HepG2 (cell line): ENCODE data around the gene QRICH2. TPM values are rescaled to one million over a fixed set of nuclear protein-coding genes. Genes with fewer than 3 reads are reported as not detected.
A peak's percentile ranks its signal among the peaks of the same experiment; 100 is the strongest.

Source experiments
- ARID3A ChIP-seq: IDR thresholded peaks from 2 replicates; pipeline ENCODE4 v1.6.1; 2012; ENCODE audit warnings: low read depth, low read length, improper control_type of control experiment
- ARNT2 ChIP-seq: sonication (generic); formaldehyde crosslinking; IDR thresholded peaks from 2 replicates; pipeline ENCODE4 v1.8.0; 2022; ENCODE audit warnings: mild to moderate bottlenecking, low read depth, missing genetic modification reagents, moderate library complexity
- CREB1 ChIP-seq, 2 experiments: fragments of 450-650 bp in 1 of 2; IDR thresholded peaks; 2 replicates each; pipeline ENCODE4 v1.6.1; 2016 to 2017; ENCODE audit warnings: control low read depth in 1 of 2, mild to moderate bottlenecking in 1 of 2, missing compliant biosample characterization in 1 of 2, missing genetic modification characterization in 1 of 2
- NFAT5 ChIP-seq: sonication (generic); formaldehyde crosslinking; IDR thresholded peaks from 2 replicates; pipeline ENCODE4 v1.4.0; 2020; ENCODE audit warnings: missing genetic modification reagents
- PLRG1 ChIP-seq: fragments of 450-650 bp; conservative IDR thresholded peaks from 2 replicates; pipeline ENCODE4 v1.6.1; 2016
- SIN3A ChIP-seq: IDR thresholded peaks from 2 replicates; pipeline ENCODE4 v1.6.1; 2011; ENCODE audit warnings: low read depth, mild to moderate bottlenecking, control low read depth, low read length, borderline replicate concordance
- TFE3 ChIP-seq: IDR thresholded peaks from 2 replicates; pipeline ENCODE4 v1.6.1; 2016
- ZNF24 ChIP-seq: fragments of 450-650 bp; IDR thresholded peaks from 2 replicates; pipeline ENCODE4 v1.6.1; 2017; ENCODE audit warnings: antibody characterized with exemption, mild to moderate bottlenecking
- ZNF572 ChIP-seq: sonication (generic); formaldehyde crosslinking; IDR thresholded peaks from 2 replicates; pipeline ENCODE4 v1.5.1; 2020; ENCODE audit warnings: mild to moderate bottlenecking, missing genetic modification reagents
- ZNF598 ChIP-seq: sonication (generic); formaldehyde crosslinking; IDR thresholded peaks from 2 replicates; pipeline ENCODE4 v1.5.1; 2020; ENCODE audit warnings: mild to moderate bottlenecking, missing genetic modification reagents, borderline replicate concordance
- ZNF678 ChIP-seq: sonication (generic); formaldehyde crosslinking; IDR thresholded peaks from 2 replicates; pipeline ENCODE4 v1.4.0; 2020; ENCODE audit warnings: mild to moderate bottlenecking, missing genetic modification reagents
- polyA plus RNA-seq, 8 experiments: library from polyadenylated mRNA; depleted of rRNA in 3 of 8; stranded (reverse) in 7 of 8; unstranded in 1 of 8; fragments of >200 nt; fragmentation: Illumina TruSeq in 4 of 8; extraction: Trizol in 4 of 8; gene quantifications; 2 replicates each; pipeline versions ENCODE4 v1.2.1 to v1.2.3, GENCODE V29; 2011 to 2016; ENCODE audit warnings: low read depth in 4 of 8, missing spikeins in 1 of 8, mixed read lengths in 1 of 8; ENCODE audit not compliant: insufficient read depth in 1 of 8
- total RNA-seq, 5 experiments: library from RNA; depleted of rRNA; stranded (reverse); fragments of >200 nt; fragmentation: Illumina TruSeq; extraction: Trizol; gene quantifications; 2 replicates each; pipeline ENCODE4 v1.2.3, GENCODE V29; 2016; ENCODE audit warnings: low read depth in 1 of 5
- TF ChIP-seq, protein P1 (sequence below): sonication (generic); formaldehyde crosslinking; IDR thresholded peaks from 2 replicates; pipeline ENCODE4 v1.4.0; 2020; ENCODE audit warnings: missing genetic modification reagents, borderline replicate concordance
- TF ChIP-seq, protein P2 (sequence below): sonication (generic); formaldehyde crosslinking; IDR thresholded peaks from 2 replicates; pipeline ENCODE4 v1.5.0; 2020; ENCODE audit warnings: missing genetic modification reagents

The QRICH2 gene
- total and polyA plus RNA-seq, 2 of the 13 experiments (the other 11 are each of a cell fraction or from before 2014, with no cell fraction given), result 3.7 to 5.7 TPM

DNA sequence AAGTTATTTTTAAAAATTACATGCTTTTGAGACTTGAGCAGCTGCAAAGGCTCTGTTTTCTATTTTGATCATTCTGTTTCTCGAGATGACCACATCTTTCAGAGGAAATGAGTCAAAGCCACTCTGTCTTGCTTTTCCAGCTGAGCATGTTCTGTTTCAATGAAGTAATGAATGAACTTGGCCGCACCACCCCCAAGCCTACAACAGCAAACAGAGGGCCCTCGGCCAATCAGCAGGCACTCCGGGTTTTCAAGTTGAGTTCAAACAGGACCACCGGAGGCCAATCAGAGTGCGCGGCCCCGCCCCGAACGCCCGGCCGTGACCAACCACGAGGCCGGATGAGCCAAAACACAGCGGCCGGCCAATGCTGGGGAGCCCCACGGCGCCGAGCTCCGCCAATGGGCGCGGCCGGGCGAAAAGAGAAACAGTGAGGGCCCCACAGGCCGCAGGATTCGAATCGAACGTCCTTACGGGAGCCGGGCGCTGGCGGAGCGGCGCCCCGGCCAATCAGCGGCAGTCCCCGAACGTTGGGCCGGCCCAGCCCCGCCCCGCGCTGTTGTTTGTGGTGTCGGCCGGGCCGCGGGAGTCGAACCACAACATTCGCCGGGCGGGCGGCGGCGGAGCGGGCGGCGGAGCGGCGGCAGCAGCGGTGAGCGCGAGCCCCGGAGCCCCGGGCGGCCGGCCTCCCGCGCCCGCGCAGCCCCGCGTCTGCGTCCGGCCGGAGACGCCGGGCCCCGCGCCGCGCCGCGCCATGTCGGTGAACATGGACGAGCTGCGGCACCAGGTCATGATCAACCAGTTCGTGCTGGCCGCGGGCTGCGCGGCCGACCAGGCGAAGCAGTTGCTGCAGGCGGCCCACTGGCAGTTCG lies 43.1 kb downstream of the QRICH2 start, which contains the start of gene UBALD2 (continued):
- TF ChIP-seq, protein P1, sequence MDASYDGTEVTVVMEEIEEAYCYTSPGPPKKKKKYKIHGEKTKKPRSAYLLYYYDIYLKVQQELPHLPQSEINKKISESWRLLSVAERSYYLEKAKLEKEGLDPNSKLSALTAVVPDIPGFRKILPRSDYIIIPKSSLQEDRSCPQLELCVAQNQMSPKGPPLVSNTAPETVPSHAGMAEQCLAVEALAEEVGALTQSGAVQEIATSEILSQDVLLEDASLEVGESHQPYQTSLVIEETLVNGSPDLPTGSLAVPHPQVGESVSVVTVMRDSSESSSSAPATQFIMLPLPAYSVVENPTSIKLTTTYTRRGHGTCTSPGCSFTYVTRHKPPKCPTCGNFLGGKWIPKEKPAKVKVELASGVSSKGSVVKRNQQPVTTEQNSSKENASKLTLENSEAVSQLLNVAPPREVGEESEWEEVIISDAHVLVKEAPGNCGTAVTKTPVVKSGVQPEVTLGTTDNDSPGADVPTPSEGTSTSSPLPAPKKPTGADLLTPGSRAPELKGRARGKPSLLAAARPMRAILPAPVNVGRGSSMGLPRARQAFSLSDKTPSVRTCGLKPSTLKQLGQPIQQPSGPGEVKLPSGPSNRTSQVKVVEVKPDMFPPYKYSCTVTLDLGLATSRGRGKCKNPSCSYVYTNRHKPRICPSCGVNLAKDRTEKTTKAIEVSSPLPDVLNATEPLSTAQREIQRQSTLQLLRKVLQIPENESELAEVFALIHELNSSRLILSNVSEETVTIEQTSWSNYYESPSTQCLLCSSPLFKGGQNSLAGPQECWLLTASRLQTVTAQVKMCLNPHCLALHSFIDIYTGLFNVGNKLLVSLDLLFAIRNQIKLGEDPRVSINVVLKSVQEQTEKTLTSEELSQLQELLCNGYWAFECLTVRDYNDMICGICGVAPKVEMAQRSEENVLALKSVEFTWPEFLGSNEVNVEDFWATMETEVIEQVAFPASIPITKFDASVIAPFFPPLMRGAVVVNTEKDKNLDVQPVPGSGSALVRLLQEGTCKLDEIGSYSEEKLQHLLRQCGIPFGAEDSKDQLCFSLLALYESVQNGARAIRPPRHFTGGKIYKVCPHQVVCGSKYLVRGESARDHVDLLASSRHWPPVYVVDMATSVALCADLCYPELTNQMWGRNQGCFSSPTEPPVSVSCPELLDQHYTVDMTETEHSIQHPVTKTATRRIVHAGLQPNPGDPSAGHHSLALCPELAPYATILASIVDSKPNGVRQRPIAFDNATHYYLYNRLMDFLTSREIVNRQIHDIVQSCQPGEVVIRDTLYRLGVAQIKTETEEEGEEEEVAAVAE (CRISPR knock-in tag), result peak; percentile 76; the same call in 1 of the 2 replicates
- TF ChIP-seq ZNF24 (peak; percentile 98), ZNF598 (CRISPR knock-in tag) (no peak), NFAT5 (CRISPR knock-in tag) (0 out of 2 replicates have a peak, but pooled peaks have one; percentile 44), SIN3A (peak; percentile 95; the same call in 1 of the 2 replicates), TFE3 (CRISPR knock-in tag) (peak; percentile 51; the same call in 1 of the 2 replicates), ZNF678 (CRISPR knock-in tag) (no peak), ARNT2 (CRISPR knock-in tag) (peak; percentile 98), ARID3A (peak; percentile 26; the same call in 1 of the 2 replicates), CREB1 (IDR thresholded peaks at IDR 0.05) (peak; percentile 81), CREB1 (CRISPR knock-in tag; IDR thresholded peaks at IDR 0.05) (peak; percentile 83), PLRG1 (no peak), ZNF572 (CRISPR knock-in tag) (no peak)
- TF ChIP-seq, protein P2, sequence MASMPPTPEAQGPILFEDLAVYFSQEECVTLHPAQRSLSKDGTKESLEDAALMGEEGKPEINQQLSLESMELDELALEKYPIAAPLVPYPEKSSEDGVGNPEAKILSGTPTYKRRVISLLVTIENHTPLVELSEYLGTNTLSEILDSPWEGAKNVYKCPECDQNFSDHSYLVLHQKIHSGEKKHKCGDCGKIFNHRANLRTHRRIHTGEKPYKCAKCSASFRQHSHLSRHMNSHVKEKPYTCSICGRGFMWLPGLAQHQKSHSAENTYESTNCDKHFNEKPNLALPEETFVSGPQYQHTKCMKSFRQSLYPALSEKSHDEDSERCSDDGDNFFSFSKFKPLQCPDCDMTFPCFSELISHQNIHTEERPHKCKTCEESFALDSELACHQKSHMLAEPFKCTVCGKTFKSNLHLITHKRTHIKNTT (CRISPR knock-in tag), result no peak
